H9 (cell line): Measurements from ENCODE around the gene INHBC. TPM values are rescaled to one million over a fixed set of nuclear protein-coding genes. Genes with fewer than 3 reads are reported as not detected.

ENCODE experiments used
- DNase-seq: peaks from one replicate; pipeline ENCODE4 v3.0.0-alpha.2; 2017
- H2AFZ ChIP-seq: one replicate; pipeline ENCODE4 v1.6.1; 2013; ENCODE audit warnings: mild to moderate bottlenecking, low read length, control low read depth, moderate library complexity
- H2AK5ac ChIP-seq: 2 replicates; pipeline ENCODE4 v1.6.1; 2013; ENCODE audit warnings: low read length, control low read depth, mixed read lengths; ENCODE audit not compliant: insufficient read length
- H2BK120ac ChIP-seq: one replicate; pipeline ENCODE4 v1.6.1; 2013; ENCODE audit warnings: low read depth, mild to moderate bottlenecking, low read length, control low read depth, inconsistent platforms; ENCODE audit not compliant: poor library complexity, severe bottlenecking
- H2BK12ac ChIP-seq: 2 replicates; pipeline ENCODE4 v1.6.1; 2013; ENCODE audit warnings: low read length, control low read depth, mixed read lengths, low read depth; ENCODE audit not compliant: insufficient read length
- H2BK15ac ChIP-seq: 2 replicates; pipeline ENCODE4 v1.6.1; 2013; ENCODE audit warnings: low read depth, low read length, control low read depth
- H2BK20ac ChIP-seq: one replicate; pipeline ENCODE4 v1.6.1; 2013; ENCODE audit warnings: low read depth, mild to moderate bottlenecking, low read length, control low read depth, inconsistent platforms; ENCODE audit not compliant: poor library complexity, severe bottlenecking
- H2BK5ac ChIP-seq: 2 replicates; pipeline ENCODE4 v1.6.1; 2013; ENCODE audit warnings: low read length, control low read depth, mixed read lengths; ENCODE audit not compliant: insufficient read length
- H3K14ac ChIP-seq: 2 replicates; pipeline ENCODE4 v1.6.1; 2013; ENCODE audit warnings: low read length, control low read depth; ENCODE audit not compliant: insufficient read depth
- H3K18ac ChIP-seq: 2 replicates; pipeline ENCODE4 v1.6.1; 2013; ENCODE audit warnings: low read depth, mild to moderate bottlenecking, mixed read lengths, low read length, control low read depth; ENCODE audit not compliant: insufficient read length
- H3K23ac ChIP-seq: 2 replicates; pipeline ENCODE4 v1.6.1; 2013; ENCODE audit warnings: low read length, control low read depth, mixed read lengths, low read depth; ENCODE audit not compliant: insufficient read length
- H3K23me2 ChIP-seq: 2 replicates; pipeline ENCODE4 v1.6.1; 2013; ENCODE audit warnings: low read depth, mild to moderate bottlenecking, mixed read lengths, low read length, control low read depth; ENCODE audit not compliant: insufficient read length, poor library complexity, severe bottlenecking
- H3K27ac ChIP-seq: 2 replicates; pipeline ENCODE4 v1.5.1; 2013; ENCODE audit warnings: low read length, control low read depth, mixed read lengths, low read depth; ENCODE audit not compliant: insufficient read length
- H3K27me3 ChIP-seq: 2 replicates; pipeline ENCODE4 v1.6.1; 2013; ENCODE audit warnings: low read length, control low read depth, inconsistent platforms; ENCODE audit not compliant: insufficient read depth
- H3K4ac ChIP-seq: 2 replicates; pipeline ENCODE4 v1.6.1; 2013; ENCODE audit warnings: low read depth, mild to moderate bottlenecking, control low read depth, inconsistent platforms, low read length, moderate library complexity
- H3K4me1 ChIP-seq: 2 replicates; pipeline ENCODE4 v1.6.1; 2013; ENCODE audit warnings: low read length, control low read depth, inconsistent platforms; ENCODE audit not compliant: insufficient read depth
- H3K4me2 ChIP-seq: 2 replicates; pipeline ENCODE4 v1.6.1; 2013; ENCODE audit warnings: low read length, control low read depth, mixed read lengths; ENCODE audit not compliant: insufficient read length, insufficient read depth
- H3K56ac ChIP-seq: 2 replicates; pipeline ENCODE4 v1.6.1; 2013; ENCODE audit warnings: low read depth, mild to moderate bottlenecking, mixed read lengths, low read length, control low read depth; ENCODE audit not compliant: insufficient read length
- H3K79me1 ChIP-seq: 2 replicates; pipeline ENCODE4 v1.6.1; 2013; ENCODE audit warnings: low read depth, mild to moderate bottlenecking, moderate library complexity, low read length, control low read depth, inconsistent platforms; ENCODE audit not compliant: insufficient read depth, poor library complexity, severe bottlenecking
- H3K79me2 ChIP-seq: 2 replicates; pipeline ENCODE4 v1.6.1; 2013; ENCODE audit warnings: low read length, control low read depth, inconsistent platforms; ENCODE audit not compliant: insufficient read depth
- H3K9ac ChIP-seq: 2 replicates; pipeline ENCODE4 v1.6.1; 2013; ENCODE audit warnings: low read length, control low read depth, mixed read lengths; ENCODE audit not compliant: insufficient read length; ENCODE audit errors: extremely low read depth
- H3K9me3 ChIP-seq: one replicate; pipeline ENCODE4 v1.6.1; 2013; ENCODE audit warnings: low read depth, low read length, inconsistent platforms; ENCODE audit not compliant: control insufficient read depth
- H3T11ph ChIP-seq: one replicate; pipeline ENCODE4 v1.6.1; 2013; ENCODE audit warnings: mild to moderate bottlenecking, low read length, control low read depth, inconsistent platforms
- H4K20me1 ChIP-seq: one replicate; pipeline ENCODE4 v1.6.1; 2013; ENCODE audit not compliant: control insufficient read depth, insufficient read length, insufficient read depth
- H4K5ac ChIP-seq: 2 replicates; pipeline ENCODE4 v1.6.1; 2013; ENCODE audit warnings: low read depth, mild to moderate bottlenecking, mixed read lengths, low read length, control low read depth; ENCODE audit not compliant: insufficient read length
- H4K8ac ChIP-seq: replicated peaks from 2 replicates; pipeline ENCODE4 v1.6.1; 2013; ENCODE audit warnings: low read length, control low read depth, mixed read lengths, low read depth; ENCODE audit not compliant: insufficient read length
- H4K91ac ChIP-seq: 2 replicates; pipeline ENCODE4 v1.6.1; 2013; ENCODE audit warnings: low read depth, mild to moderate bottlenecking, moderate library complexity, mixed read lengths, low read length, control low read depth; ENCODE audit not compliant: insufficient read length
- H3K27ac Mint-ChIP-seq, 3 experiments: 2 replicates in 2 of 3; 3 replicates in 1 of 3; pipeline ENCODE4 v1.8.0; 2020 to 2021; ENCODE audit warnings: mixed read lengths in 3 of 3, mild to moderate bottlenecking in 1 of 3, moderate library complexity in 1 of 3
- H3K27me3 Mint-ChIP-seq: 2 replicates; pipeline ENCODE4 v1.8.0; 2021; ENCODE audit warnings: low read depth, mild to moderate bottlenecking, moderate library complexity, mixed read lengths
- H3K36me3 Mint-ChIP-seq, 3 experiments: 2 replicates in 2 of 3; 3 replicates in 1 of 3; pipeline ENCODE4 v1.8.0; 2020 to 2021; ENCODE audit warnings: low read depth in 3 of 3, mixed read lengths in 3 of 3; ENCODE audit not compliant: insufficient read depth in 1 of 3
- H3K4me1 Mint-ChIP-seq, 2 experiments: 2 replicates each; pipeline ENCODE4 v1.8.0; 2020; ENCODE audit warnings: mixed read lengths in 2 of 2
- H3K4me3 Mint-ChIP-seq, 2 experiments: 2 replicates in 1 of 2; 3 replicates in 1 of 2; pipeline ENCODE4 v1.8.0; 2020 to 2021; ENCODE audit warnings: mild to moderate bottlenecking in 2 of 2, mixed read lengths in 2 of 2, moderate library complexity in 1 of 2
- H3K9me3 Mint-ChIP-seq, 2 experiments: 2 replicates in 1 of 2; 3 replicates in 1 of 2; pipeline ENCODE4 v1.8.0; 2020; ENCODE audit warnings: mild to moderate bottlenecking in 2 of 2, mixed read lengths in 2 of 2, moderate library complexity in 1 of 2
- WGBS: extraction: QIAGEN DNeasy Blood & Tissue Kit; methylation state at CpG from one replicate; pipeline ENCODE4 v1.1.7; 2013; ENCODE audit warnings: missing lambda C conversion rate, low lambda C conversion rate, mixed read lengths; ENCODE audit not compliant: insufficient read length; ENCODE audit errors: extremely low coverage; 5-methylcytosine and 5-hydroxymethylcytosine counted together
- total RNA-seq: library from RNA; stranded (reverse); gene quantifications from 2 replicates; pipeline ENCODE4 v1.2.1, GENCODE V29; 2021
- TF ChIP-seq, protein P1 (sequence below): fragments of 200-600 bp; sonication (generic); conservative IDR thresholded peaks from 3 replicates; pipeline ENCODE4 v1.8.0; 2021; ENCODE audit warnings: antibody characterized with exemption, mild to moderate bottlenecking

INHBC gene
- total RNA-seq, 1 experiment from 2014 or later: not detected

DNA sequence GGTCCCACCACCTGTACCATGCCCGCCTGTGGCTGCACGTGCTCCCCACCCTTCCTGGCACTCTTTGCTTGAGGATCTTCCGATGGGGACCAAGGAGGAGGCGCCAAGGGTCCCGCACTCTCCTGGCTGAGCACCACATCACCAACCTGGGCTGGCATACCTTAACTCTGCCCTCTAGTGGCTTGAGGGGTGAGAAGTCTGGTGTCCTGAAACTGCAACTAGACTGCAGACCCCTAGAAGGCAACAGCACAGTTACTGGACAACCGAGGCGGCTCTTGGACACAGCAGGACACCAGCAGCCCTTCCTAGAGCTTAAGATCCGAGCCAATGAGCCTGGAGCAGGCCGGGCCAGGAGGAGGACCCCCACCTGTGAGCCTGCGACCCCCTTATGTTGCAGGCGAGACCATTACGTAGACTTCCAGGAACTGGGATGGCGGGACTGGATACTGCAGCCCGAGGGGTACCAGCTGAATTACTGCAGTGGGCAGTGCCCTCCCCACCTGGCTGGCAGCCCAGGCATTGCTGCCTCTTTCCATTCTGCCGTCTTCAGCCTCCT is 21.6 kb downstream of the INHBC start:
- peaks cover 4% of the 10 kb centered on the region for H3K27me3 Mint-ChIP-seq
- H3K9ac ChIP-seq: no peak overlapping the region
- no peak overlapping the region for H2BK15ac ChIP-seq
- H3K18ac ChIP-seq: peak overlapping the region; percentile 71
- no peak overlapping the region for H3K23ac ChIP-seq
- H3K4me1 ChIP-seq: no peaks in the 10 kb centered on the region; the same call in 1 of the 2 replicates
- H3K4me2 ChIP-seq: peak overlapping the region; percentile 84
- peaks cover 34% of the 10 kb centered on the region for H3K23me2 ChIP-seq
- H2BK20ac ChIP-seq: no peak overlapping the region
- no peaks in the 10 kb centered on the region; a peak in 2 of 7 replicates for H3K36me3 Mint-ChIP-seq
- no peak overlapping the region for H4K8ac ChIP-seq
- no peak overlapping the region for H3K56ac ChIP-seq
- TF ChIP-seq, protein P1, sequence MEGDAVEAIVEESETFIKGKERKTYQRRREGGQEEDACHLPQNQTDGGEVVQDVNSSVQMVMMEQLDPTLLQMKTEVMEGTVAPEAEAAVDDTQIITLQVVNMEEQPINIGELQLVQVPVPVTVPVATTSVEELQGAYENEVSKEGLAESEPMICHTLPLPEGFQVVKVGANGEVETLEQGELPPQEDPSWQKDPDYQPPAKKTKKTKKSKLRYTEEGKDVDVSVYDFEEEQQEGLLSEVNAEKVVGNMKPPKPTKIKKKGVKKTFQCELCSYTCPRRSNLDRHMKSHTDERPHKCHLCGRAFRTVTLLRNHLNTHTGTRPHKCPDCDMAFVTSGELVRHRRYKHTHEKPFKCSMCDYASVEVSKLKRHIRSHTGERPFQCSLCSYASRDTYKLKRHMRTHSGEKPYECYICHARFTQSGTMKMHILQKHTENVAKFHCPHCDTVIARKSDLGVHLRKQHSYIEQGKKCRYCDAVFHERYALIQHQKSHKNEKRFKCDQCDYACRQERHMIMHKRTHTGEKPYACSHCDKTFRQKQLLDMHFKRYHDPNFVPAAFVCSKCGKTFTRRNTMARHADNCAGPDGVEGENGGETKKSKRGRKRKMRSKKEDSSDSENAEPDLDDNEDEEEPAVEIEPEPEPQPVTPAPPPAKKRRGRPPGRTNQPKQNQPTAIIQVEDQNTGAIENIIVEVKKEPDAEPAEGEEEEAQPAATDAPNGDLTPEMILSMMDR: peak; percentile 79
- peak overlapping the region; percentile 55; the same call in 1 of the 2 replicates for H3K14ac ChIP-seq
- no peaks in the 10 kb centered on the region for H4K20me1 ChIP-seq
- H3T11ph ChIP-seq: no peak overlapping the region
- no peak overlapping the region for H2AK5ac ChIP-seq
- no peak overlapping the region for H2BK120ac ChIP-seq
- no peaks in the 10 kb centered on the region for H3K79me1 ChIP-seq
- no peak overlapping the region for H2AFZ ChIP-seq
- H3K4me1 Mint-ChIP-seq: peaks cover 46 to 59% of the 10 kb centered on the region in 2 experiments
- H2BK12ac ChIP-seq: no peak overlapping the region
- peak; percentile 92 for DNase-seq
- peak overlapping the region; percentile 69 to 84 for H3K4me3 Mint-ChIP-seq
- no peak overlapping the region for H3K4ac ChIP-seq
- H3K27ac Mint-ChIP-seq: peak overlapping the region; percentile 55 to 86 (median 83); a peak in 5 of 7 replicates
- H4K91ac ChIP-seq: no peak overlapping the region
- no peaks in the 10 kb centered on the region for H3K27me3 ChIP-seq
- WGBS: no CpG with 5 or more reads among the region's 15 CpGs
- H3K9me3 ChIP-seq: no peaks in the 10 kb centered on the region
- H3K27ac ChIP-seq: no peak overlapping the region
- H3K9me3 Mint-ChIP-seq: no peaks in the 10 kb centered on the region
- no peak overlapping the region for H4K5ac ChIP-seq
- H3K79me2 ChIP-seq: no peaks in the 10 kb centered on the region
- H2BK5ac ChIP-seq: no peak overlapping the region
